Thyroid gland (tissue), 4 donors: ENCODE measurements around the gene GNPDA1. TPM values are rescaled to one million over a fixed set of nuclear protein-coding genes. Genes with fewer than 3 reads are reported as not detected.
A peak's percentile ranks its signal among the peaks of the same experiment; 100 is the strongest.

Experiments used
- DNase-seq, 2 donors: peaks; one replicate each; pipeline ENCODE4 v3.0.0-alpha.2; 2019
- H3K27ac ChIP-seq, 3 donors: fragments of 200-600 bp; sonication (generic); 1 replicate in 2 of 3; 2 replicates in 1 of 3; pipeline ENCODE4 v1.5.1; 2016 to 2019; ENCODE audit warnings: mild to moderate bottlenecking in 1 of 3, moderate library complexity in 1 of 3
- H3K27me3 ChIP-seq: fragments of 200-600 bp; sonication (generic); one replicate; pipeline ENCODE4 v1.5.1; 2019
- H3K36me3 ChIP-seq, 2 donors: fragments of 200-600 bp; sonication (generic); one replicate each; pipeline ENCODE4 v1.5.1; 2016 to 2019
- H3K4me1 ChIP-seq, 2 donors: fragments of 200-600 bp; sonication (generic); one replicate each; pipeline ENCODE4 v1.5.1; 2017 to 2019
- H3K4me3 ChIP-seq, 3 donors: fragments of 200-600 bp; sonication (generic); replicated peaks in 1 of 3; 1 replicate in 2 of 3; 2 replicates in 1 of 3; pipeline ENCODE4 v1.5.1; 2016; ENCODE audit warnings: mild to moderate bottlenecking in 1 of 3
- H3K9me3 ChIP-seq: fragments of 200-600 bp; sonication (generic); one replicate; pipeline ENCODE4 v1.5.1; 2017
- POLR2A ChIP-seq, 2 donors: fragments of 450-650 bp; IDR thresholded peaks; one replicate each; pipeline ENCODE4 v1.6.1; 2017; ENCODE audit warnings: antibody characterized with exemption in 2 of 2, mild to moderate bottlenecking in 2 of 2, moderate library complexity in 1 of 2
- WGBS, 2 donors: methylation state at CpG; one replicate each; pipeline ENCODE4 v1.1.5; 2017; 5-methylcytosine and 5-hydroxymethylcytosine counted together
- intact Hi-C: fragments of 100-400 bp; cut with DNase I; formaldehyde crosslinking; loops from one replicate; pipeline ENCODE4 v1.15.1; 2023
- total RNA-seq, 4 donors: library from RNA; depleted of rRNA; stranded (reverse); fragments of >200 nt; gene quantifications; one replicate each; pipeline ENCODE4 v1.2.3, GENCODE V29; 2016
- TF ChIP-seq, protein P1 (sequence below), 6 experiments: fragments of 200-600 bp in 3 of 6; fragments of 450-650 bp in 3 of 6; sonication (generic) in 3 of 6; IDR thresholded peaks; one replicate each; pipeline ENCODE4 v1.5.1; 2016 to 2019; ENCODE audit warnings: antibody characterized with exemption in 6 of 6, mild to moderate bottlenecking in 2 of 6, inconsistent platforms in 1 of 6, moderate library complexity in 1 of 6

The GNPDA1 gene
- total RNA-seq, 4 donors from 2014 or later: 28.8 to 56.3 (median 45.8) TPM

DNA sequence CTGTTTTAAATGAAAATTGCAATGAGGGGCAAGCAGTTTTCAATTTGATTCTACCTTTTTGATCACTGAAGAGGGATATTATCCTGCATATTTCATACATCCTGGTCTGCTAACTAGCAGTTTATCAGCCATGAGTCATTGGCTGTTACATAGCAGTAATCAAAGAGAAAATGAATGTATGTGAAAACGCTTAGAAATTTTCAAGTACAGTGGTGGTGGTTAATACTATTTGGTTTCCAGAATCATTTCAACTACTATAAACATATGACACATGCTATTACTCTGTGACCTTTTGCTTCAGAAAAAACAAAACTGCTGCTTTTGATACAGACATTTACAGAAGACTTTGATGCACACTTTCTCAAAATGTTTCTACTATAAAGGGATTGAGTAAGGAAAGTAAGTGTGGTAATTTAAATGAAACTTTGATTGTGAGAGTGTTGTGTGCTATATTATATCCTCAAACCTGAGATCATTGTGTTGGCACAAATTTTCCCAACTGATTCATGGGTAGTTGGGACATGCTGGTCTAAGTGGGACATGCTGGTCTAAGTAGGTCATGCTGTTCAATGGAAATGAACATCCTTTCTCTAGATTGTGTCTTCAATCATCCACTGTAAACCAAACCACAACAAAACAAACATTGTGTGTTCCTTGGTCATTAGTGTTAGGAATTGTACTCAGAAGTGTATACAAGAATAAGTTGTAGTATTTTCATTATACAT, 38.8 kb downstream of the GNPDA1 start:
- H3K4me1 ChIP-seq: peaks cover 12 to 20% of the 10 kb centered on the region in 2 donors
- 83 to 96% methylated on average over 1 of the region's 1 CpG for WGBS, 2 donors
- no peak for DNase-seq
- H3K9me3 ChIP-seq: no peaks in the 10 kb centered on the region
- TF ChIP-seq POLR2A (IDR thresholded peaks at IDR 0.05): no peak
- TF ChIP-seq, protein P1, sequence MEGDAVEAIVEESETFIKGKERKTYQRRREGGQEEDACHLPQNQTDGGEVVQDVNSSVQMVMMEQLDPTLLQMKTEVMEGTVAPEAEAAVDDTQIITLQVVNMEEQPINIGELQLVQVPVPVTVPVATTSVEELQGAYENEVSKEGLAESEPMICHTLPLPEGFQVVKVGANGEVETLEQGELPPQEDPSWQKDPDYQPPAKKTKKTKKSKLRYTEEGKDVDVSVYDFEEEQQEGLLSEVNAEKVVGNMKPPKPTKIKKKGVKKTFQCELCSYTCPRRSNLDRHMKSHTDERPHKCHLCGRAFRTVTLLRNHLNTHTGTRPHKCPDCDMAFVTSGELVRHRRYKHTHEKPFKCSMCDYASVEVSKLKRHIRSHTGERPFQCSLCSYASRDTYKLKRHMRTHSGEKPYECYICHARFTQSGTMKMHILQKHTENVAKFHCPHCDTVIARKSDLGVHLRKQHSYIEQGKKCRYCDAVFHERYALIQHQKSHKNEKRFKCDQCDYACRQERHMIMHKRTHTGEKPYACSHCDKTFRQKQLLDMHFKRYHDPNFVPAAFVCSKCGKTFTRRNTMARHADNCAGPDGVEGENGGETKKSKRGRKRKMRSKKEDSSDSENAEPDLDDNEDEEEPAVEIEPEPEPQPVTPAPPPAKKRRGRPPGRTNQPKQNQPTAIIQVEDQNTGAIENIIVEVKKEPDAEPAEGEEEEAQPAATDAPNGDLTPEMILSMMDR (IDR thresholded peaks at IDR 0.05): no peak
- no peak overlapping the region for H3K4me3 ChIP-seq
- no peaks in the 10 kb centered on the region for H3K27me3 ChIP-seq
- H3K27ac ChIP-seq: no peak overlapping the region
- intact Hi-C loops: no loop called here
- peaks cover 8 to 26% of the 10 kb centered on the region in 2 donors for H3K36me3 ChIP-seq

DNA sequence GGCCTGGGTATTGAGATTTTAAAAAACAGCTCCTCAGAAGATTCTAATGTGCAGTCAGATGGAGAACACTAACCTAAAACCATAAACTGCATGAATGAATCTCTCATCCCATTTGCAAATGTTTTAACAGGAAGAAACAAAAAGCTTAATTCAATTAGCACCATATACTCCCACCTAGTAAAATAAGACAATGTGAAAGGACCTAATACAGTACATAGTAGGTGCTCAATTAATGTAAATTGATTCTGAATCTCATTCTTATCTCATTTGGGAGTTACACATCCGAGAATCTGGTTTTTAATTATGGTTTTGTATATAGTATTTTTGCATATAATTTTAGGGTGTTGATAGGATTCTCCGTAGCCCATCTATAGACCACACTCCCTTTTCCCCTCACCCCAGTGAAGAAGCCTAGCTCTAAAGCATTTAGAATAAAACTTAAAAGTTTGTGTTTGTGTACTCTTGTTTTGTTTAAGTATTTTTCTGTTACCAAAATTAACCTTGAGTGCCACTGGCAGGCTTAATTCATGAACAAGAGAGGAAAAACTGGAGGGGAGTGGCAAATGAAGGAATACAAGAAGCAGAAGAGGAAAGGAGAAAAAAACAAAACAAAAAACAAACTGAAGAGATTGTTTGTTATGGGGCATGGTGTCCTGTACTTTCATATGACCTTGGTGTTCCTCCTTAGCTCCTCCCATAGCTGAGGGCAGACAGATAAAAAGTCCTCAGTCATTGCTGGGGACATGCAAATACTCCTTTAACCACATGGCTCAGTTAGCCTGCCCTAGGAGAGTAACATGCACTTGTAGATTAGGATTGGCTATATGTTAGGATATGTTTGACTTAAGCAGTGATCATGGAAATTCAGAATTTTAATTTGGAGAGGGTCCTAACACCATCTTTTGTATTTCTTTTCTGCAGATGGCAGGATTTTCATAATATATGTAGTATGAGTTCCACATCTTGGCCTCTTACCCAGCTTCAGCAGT, 42.8 kb downstream of the GNPDA1 start:
- no peak for DNase-seq
- Histone ChIP-seq H3K9me3 (no peaks in the 10 kb centered on the region), H3K4me3 (peak overlapping the region; percentile 53 to 73 (median 54)), H3K27me3 (no peaks in the 10 kb centered on the region), H3K36me3 (peaks cover 0 to 11% of the 10 kb centered on the region in 2 donors), H3K4me1 (peaks cover 12 to 20% of the 10 kb centered on the region in 2 donors), H3K27ac (peak overlapping the region; percentile 92 to 95 (median 94))
- 83 to 89% methylated on average over 2 of the region's 2 CpGs for WGBS, 2 donors
- TF ChIP-seq, protein P1 (IDR thresholded peaks at IDR 0.05): no peak
- TF ChIP-seq POLR2A (IDR thresholded peaks at IDR 0.05): peak in 1 of 2 donors; percentile 10
- intact Hi-C loops: no loop called here

DNA sequence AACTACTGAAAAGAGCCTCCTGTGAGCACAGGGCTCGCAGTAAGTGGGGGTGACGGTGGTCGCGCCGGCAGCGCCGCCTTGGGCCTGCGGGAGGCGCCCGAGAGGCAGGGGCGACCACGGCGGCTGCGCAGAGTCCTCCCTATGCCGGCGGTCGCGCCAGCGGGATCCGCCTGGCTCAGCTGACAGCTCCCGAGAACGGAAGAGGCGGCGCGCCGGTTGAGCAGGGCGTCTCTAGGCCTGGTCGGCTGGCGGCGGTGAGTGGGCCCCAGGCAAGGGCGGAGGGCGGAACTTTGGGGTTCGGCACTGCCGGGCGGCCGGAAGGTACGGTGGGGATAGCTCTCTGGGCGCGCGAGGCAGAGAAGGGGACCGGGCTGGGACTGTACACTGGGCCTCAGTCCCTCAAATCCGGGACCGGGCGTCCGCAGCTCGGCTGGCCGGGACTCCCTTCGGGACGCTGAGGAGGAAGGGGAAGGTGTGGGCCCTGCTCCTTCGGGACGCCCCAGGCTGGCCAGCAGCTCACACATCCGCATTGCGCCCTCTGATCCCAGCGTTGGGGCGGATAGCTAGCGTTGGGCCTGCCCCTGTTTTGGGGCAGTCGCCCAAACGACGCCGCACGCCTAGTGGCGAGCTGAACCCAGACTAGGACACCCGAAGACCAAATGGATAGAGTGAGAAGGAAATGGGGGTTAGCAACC, 43.8 kb downstream of the GNPDA1 start, which contains the start of gene RNF14:
TSS of gene RNF14 (plus strand) at position 192 of the 695 bp plus-strand sequence. CDS start 4,484 bp downstream, outside the sequence.
- WGBS, 2 donors: 0 to 1% methylated on average over 27 to 37 of the region's 63 CpGs
- TF ChIP-seq POLR2A (IDR thresholded peaks at IDR 0.05): peak; percentile 51 to 97
- TF ChIP-seq, protein P1 (IDR thresholded peaks at IDR 0.05): peak; percentile 84 to 99 (median 99)
- peak within 1 kb of the TSS; percentile 92 to 95 (median 94) for H3K27ac ChIP-seq
- intact Hi-C loops: no loop called here
- H3K4me1 ChIP-seq: peaks cover 12 to 14% of the 10 kb centered on the region in 2 donors
- H3K36me3 ChIP-seq: peaks cover 0 to 4% of the 10 kb centered on the region in 2 donors
- H3K4me3 ChIP-seq: peak within 1 kb of the TSS; percentile 53 to 73 (median 54)
- H3K9me3 ChIP-seq: no peaks in the 10 kb centered on the region
- H3K27me3 ChIP-seq: no peaks in the 10 kb centered on the region
- DNase-seq: peak; percentile 94 to 95

DNA sequence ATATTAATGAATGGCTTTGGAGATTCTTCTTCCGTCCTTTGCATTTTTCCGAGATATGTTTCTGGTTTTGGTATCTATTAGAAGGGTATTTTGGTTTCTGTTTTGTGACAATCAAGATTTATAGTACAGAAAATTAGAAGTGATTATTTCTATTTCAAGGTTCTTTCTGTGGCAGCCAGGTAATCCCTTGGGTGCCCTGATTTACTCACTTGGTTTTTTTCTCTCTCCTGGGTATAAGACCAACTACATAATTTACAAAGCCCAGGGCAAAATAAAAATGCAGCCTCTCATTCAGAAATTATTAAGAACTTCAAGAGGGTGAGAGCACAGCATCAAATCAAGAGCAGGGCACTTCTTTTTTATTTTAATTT, 45.9 kb downstream of the GNPDA1 start:
- intact Hi-C loops: no loop called here
- H3K4me3 ChIP-seq: no peak overlapping the region
- no peak for TF ChIP-seq POLR2A (IDR thresholded peaks at IDR 0.05)
- no peak for DNase-seq
- peaks cover 12 to 13% of the 10 kb centered on the region in 2 donors for H3K4me1 ChIP-seq
- H3K36me3 ChIP-seq: no peaks in the 10 kb centered on the region
- no peak overlapping the region for H3K27ac ChIP-seq
- H3K9me3 ChIP-seq: no peaks in the 10 kb centered on the region
- no peaks in the 10 kb centered on the region for H3K27me3 ChIP-seq
- 91 to 93% methylated on average over 2 of the region's 2 CpGs for WGBS, 2 donors
